ENCODE data around the gene CES5A.
"Not testable (repeated sequence)": the region's sequence is repeated elsewhere in the genome, so short reads cannot be mapped to it uniquely, and the experiment has no call there.

The CES5A gene

DNA sequence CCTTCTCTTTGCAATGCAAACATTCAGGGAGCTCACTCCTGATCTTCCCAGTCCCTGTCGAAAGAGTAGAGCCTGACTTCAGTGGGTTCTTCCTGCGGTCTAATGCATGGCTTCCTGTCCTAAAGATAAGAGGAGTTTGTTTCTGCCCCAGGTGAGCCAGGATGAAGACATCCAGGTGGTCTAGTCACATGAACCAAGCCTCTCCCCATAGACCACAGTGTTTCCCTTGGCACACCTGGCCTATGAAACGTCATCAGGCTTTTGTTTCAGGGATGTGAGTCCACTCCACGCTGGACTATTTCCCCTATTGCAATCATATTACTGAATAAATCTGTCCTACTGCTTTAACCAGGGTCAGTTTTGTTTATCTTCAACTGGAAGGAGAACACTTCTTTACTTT is 63.4 kb downstream of the CES5A start:
- TF ChIP-seq, protein P1, sequence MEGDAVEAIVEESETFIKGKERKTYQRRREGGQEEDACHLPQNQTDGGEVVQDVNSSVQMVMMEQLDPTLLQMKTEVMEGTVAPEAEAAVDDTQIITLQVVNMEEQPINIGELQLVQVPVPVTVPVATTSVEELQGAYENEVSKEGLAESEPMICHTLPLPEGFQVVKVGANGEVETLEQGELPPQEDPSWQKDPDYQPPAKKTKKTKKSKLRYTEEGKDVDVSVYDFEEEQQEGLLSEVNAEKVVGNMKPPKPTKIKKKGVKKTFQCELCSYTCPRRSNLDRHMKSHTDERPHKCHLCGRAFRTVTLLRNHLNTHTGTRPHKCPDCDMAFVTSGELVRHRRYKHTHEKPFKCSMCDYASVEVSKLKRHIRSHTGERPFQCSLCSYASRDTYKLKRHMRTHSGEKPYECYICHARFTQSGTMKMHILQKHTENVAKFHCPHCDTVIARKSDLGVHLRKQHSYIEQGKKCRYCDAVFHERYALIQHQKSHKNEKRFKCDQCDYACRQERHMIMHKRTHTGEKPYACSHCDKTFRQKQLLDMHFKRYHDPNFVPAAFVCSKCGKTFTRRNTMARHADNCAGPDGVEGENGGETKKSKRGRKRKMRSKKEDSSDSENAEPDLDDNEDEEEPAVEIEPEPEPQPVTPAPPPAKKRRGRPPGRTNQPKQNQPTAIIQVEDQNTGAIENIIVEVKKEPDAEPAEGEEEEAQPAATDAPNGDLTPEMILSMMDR (IDR thresholded peaks at IDR 0.05; ENCODE audit: extremely low read depth, insufficient read depth, missing control alignments) = no peak
- DNase-seq (ENCODE audit: low spot score) = no peak
- in situ Hi-C loops (cut with MboI; ENCODE audit: low pct_unique_long_range_greater_than_20kb, low sequenced_read_pairs, unreplicated experiment) = no loop called here

DNA sequence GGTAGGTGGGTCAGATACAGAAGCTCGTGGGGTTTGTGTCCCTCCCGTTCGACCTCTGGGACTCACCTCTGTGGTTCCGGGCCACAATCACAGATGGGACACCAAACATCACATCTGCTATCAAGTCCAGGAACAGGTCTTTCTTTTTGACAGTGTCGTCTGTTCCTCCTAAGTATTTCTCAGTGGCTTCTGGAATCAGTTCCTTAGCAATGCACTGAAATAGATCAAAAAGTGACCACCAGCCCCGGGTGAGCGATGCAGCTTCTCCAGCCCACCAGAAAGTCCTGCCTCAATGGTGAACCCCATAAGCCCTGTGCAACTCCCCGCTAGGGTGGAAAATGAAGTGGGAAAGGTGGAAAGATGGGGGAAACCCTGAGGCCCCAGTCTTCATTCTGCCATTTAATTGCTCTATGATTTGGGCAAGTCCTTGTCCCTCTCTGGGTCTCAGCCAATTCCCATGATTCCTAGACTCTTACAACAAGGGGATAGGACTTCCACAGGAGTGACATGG is 64.7 kb downstream of the CES5A start:
- DNase-seq (ENCODE audit: low spot score) = no peak
- TF ChIP-seq, protein P1 (IDR thresholded peaks at IDR 0.05; ENCODE audit: extremely low read depth, insufficient read depth, missing control alignments) = no peak
- in situ Hi-C loops (cut with MboI; ENCODE audit: low pct_unique_long_range_greater_than_20kb, low sequenced_read_pairs, unreplicated experiment) = no loop called here

DNA sequence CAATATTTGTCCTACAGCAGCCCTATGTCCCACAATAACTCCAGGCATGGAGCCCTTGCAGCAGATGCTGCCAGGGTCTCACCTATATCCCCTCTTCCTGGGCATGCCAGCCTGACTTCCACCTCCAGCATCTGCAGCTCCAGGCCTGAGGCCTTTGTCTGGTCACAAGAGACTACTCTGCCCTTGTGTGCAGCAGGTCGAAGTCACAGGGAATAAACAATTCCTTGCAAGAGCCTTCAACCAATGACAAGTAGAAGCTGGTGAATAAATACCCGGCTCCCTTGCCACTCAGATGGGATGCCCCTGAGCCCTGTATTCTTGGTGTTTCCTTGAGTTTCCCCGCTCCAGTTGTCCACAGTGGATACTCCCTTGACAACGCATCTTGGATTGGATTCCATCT is 65.3 kb downstream of the CES5A start:
- in situ Hi-C loops (cut with MboI; ENCODE audit: low pct_unique_long_range_greater_than_20kb, low sequenced_read_pairs, unreplicated experiment) = no loop called here
- TF ChIP-seq, protein P1 (IDR thresholded peaks at IDR 0.05; ENCODE audit: extremely low read depth, insufficient read depth, missing control alignments) = no peak
- DNase-seq (ENCODE audit: low spot score) = no peak

DNA sequence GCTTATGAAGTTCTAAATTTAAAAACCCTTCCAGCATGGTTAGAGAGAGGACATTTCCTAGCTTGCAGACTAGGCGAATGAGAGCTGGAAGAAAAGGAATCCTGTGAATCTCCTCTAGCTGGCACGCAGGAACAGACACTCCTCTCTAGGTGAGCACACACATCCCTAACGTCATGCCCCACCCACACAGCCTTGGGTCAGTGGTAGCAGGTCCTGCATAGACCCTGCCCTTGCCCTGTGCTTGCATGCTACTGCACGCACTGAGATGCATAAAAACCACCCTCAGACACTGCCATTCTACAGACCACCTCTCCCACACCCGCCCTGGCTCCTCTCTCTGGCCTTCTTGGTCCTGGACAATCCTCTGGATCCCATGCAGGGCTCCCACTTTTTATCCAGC is 65.8 kb downstream of the CES5A start:
- DNase-seq (ENCODE audit: low spot score) = no peak
- in situ Hi-C loops (cut with MboI; ENCODE audit: low pct_unique_long_range_greater_than_20kb, low sequenced_read_pairs, unreplicated experiment) = no loop called here
- TF ChIP-seq, protein P1 (IDR thresholded peaks at IDR 0.05; ENCODE audit: extremely low read depth, insufficient read depth, missing control alignments) = no peak

DNA sequence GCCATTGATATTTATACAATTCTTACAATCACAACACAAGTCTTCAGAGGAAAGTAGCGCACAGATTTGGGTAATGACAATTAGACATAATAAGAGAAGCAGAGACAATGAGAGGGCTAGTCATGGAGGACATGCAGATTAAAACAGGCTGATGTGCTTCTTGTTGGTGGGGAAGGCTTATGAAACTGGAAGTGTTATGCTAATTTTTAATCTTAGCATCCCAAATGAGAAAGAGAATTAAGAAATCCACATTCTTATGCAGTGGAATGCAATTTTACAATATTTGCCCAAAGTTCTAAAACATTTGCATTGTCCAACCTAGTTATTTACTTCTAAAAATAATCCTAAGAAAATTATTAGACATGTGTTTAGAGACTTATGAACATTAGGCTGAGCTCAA is 66.9 kb downstream of the CES5A start:
- in situ Hi-C loops (cut with MboI; ENCODE audit: low pct_unique_long_range_greater_than_20kb, low sequenced_read_pairs, unreplicated experiment); DNase-seq (ENCODE audit: low spot score): not testable (repeated sequence)

DNA sequence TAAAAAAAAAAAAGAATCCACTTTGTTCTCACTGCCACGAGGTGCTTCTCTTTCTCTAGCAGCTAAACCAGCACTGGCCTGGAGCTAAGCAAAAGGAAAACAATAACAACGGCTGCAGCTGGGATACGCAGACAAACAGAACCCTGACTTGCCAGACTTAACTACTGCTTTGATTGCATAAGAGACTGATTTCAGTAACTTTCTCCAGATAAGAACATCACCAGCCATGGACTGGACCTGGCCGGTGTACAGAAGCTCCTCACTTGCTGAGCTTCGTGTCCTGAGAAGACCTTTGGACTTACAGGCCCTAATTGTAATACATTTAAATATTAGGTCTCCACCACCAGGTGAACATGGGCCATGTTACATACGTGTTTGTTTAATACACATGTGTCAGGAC is 70.1 kb downstream of the CES5A start:
- in situ Hi-C loops (cut with MboI; ENCODE audit: low pct_unique_long_range_greater_than_20kb, low sequenced_read_pairs, unreplicated experiment); DNase-seq (ENCODE audit: low spot score): not testable (repeated sequence)

DNA sequence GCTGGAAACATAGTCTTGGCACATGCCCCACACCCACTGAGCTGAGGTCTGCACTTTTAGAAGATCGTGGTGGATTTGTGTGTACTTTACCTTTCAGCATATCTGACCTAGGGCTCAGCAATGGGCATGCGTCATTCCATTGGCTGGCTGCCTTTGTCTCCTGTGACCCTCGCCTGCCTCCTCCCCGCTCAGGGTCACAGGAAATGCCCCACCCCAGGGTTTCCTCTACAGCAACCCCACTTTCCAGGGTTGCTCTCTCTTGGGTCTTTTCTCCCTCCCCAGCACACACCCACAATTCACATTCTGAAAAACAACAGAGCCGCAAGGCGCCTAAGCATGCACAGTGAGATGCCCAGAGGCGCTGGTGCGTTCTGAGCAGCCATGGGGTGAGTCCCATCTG is 71.5 kb downstream of the CES5A start:
- in situ Hi-C loops (cut with MboI; ENCODE audit: low pct_unique_long_range_greater_than_20kb, low sequenced_read_pairs, unreplicated experiment) = not testable (repeated sequence)

More for the DNA sequence above, 71.5 kb downstream of the CES5A start:
- DNase-seq (ENCODE audit: low spot score) = not testable (repeated sequence)

Data from GM13977 (cell line).